Chondrocyte (in vitro differentiated cells): ENCODE data around the gene TMEM53. TPM values are rescaled to one million over a fixed set of nuclear protein-coding genes. Genes with fewer than 3 reads are reported as not detected.

Experiments
- DNase-seq: peaks from one replicate; pipeline ENCODE4 v3.0.0; 2021; ENCODE audit warnings: mixed read lengths, low spot score
- H3K27ac Mint-ChIP-seq: one replicate; pipeline ENCODE4 v1.8.0; 2021; ENCODE audit warnings: mild to moderate bottlenecking, moderate library complexity, mixed read lengths; ENCODE audit not compliant: unreplicated experiment
- H3K27me3 Mint-ChIP-seq: 2 replicates; pipeline ENCODE4 v1.8.0; 2021; ENCODE audit warnings: low read depth, mixed read lengths
- H3K36me3 Mint-ChIP-seq: 2 replicates; pipeline ENCODE4 v1.8.0; 2021; ENCODE audit warnings: low read depth, mixed read lengths
- H3K4me1 Mint-ChIP-seq: 2 replicates; pipeline ENCODE4 v1.8.0; 2021; ENCODE audit warnings: low read depth, mild to moderate bottlenecking, mixed read lengths
- H3K4me3 Mint-ChIP-seq: one replicate; pipeline ENCODE4 v1.8.0; 2021; ENCODE audit warnings: mild to moderate bottlenecking, moderate library complexity, mixed read lengths; ENCODE audit not compliant: unreplicated experiment
- H3K9me3 Mint-ChIP-seq: 2 replicates; pipeline ENCODE4 v1.8.0; 2021; ENCODE audit warnings: low read depth, mixed read lengths
- total RNA-seq: library from RNA; stranded (reverse); gene quantifications from 3 replicates; pipeline ENCODE4 v1.2.1, GENCODE V29; 2021
- TF ChIP-seq, protein P1 (sequence below): fragments of 200-600 bp; sonication (generic); IDR thresholded peaks from 2 replicates; pipeline ENCODE4 v1.5.0; 2021; ENCODE audit warnings: antibody characterized with exemption, mild to moderate bottlenecking, moderate library complexity

The TMEM53 gene
- total RNA-seq, 1 donor from 2014 or later = 5.8 TPM

DNA sequence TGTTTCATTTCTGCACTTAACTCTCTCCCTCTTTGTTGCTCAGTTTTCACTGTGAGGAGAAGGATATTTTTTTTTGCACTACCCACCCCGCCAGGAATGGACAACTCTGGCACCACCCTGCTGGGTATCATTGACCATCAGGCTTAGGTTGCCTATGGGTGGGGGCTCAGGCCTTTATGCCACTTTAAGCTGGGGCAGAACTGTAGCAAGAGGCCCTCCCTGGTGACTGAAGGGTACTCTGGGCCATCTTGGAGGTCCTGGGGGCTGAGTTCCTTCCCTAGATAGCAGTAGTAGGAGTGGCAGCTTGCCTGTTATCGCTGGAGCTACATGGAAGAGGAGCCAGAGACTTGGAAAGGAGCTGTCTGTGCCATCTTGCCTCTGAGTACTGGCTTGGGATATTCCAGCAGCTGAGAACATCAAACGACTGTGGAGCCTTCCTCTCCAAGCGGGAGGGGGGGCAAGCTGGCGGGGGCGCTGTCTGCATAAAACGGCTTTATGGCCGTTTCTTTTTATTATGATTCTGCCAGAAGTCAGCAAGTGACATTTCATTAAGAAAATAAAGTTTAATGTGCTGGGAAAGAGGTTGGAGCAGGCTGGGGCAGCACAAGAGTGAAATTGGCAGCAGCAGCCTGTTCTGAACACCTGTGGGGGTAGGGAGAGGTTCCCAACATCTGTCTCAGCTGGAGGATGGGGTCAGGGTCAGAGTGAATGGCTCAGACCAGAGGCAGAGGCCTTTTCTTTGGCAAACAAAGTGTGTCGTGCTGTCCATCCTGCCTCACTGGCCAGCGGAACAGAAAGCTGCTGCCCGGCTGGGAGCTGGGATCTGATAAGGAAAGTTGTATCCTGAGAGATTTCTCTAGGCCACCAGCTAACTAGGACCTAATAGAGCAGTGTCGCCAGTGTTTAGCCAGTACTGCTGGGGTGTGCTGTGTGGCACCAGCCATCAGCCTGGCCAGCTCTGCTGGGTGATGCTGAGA is 32.9 kb downstream of the TMEM53 start:
- no peak overlapping the region for H3K4me3 Mint-ChIP-seq
- no peaks in the 10 kb centered on the region for H3K9me3 Mint-ChIP-seq
- no peak for DNase-seq
- peaks cover 30% of the 10 kb centered on the region for H3K4me1 Mint-ChIP-seq
- TF ChIP-seq, protein P1, sequence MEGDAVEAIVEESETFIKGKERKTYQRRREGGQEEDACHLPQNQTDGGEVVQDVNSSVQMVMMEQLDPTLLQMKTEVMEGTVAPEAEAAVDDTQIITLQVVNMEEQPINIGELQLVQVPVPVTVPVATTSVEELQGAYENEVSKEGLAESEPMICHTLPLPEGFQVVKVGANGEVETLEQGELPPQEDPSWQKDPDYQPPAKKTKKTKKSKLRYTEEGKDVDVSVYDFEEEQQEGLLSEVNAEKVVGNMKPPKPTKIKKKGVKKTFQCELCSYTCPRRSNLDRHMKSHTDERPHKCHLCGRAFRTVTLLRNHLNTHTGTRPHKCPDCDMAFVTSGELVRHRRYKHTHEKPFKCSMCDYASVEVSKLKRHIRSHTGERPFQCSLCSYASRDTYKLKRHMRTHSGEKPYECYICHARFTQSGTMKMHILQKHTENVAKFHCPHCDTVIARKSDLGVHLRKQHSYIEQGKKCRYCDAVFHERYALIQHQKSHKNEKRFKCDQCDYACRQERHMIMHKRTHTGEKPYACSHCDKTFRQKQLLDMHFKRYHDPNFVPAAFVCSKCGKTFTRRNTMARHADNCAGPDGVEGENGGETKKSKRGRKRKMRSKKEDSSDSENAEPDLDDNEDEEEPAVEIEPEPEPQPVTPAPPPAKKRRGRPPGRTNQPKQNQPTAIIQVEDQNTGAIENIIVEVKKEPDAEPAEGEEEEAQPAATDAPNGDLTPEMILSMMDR = no peak
- peaks cover 29% of the 10 kb centered on the region for H3K36me3 Mint-ChIP-seq
- H3K27ac Mint-ChIP-seq = no peak overlapping the region
- H3K27me3 Mint-ChIP-seq = no peaks in the 10 kb centered on the region

DNA sequence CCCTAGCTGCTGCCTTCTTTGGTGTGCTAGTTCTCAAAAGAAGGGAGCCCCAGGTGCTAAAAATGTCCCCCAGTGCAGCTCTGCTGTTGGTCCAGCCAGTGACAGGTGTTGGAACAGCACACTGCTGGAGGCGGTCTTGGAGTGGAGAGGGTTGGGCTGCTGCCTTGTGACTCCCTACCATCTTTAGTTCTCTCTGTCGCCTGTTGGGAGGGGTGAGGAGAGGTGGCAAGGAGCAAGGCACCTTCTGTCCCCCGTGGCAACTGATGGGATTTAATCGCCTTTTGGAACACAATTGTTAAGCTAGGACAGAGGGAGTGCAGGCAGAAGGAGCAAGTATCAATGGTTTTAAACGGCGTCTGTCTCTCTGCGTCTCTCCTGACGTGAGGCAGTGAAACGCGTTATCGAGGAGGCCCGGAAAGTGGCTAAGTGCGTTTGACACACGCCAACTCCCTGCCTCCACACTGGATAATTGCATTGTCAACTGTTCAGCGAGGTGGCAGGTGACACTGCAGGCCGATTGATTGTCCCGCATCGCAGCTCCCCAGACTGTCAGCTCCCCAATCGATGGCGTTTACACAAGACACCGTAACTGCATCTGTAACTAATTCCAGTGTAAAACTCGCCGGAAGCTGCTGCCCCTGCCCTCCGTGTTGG is 34.0 kb downstream of the TMEM53 start:
- Mint-ChIP-seq H3K9me3 (no peaks in the 10 kb centered on the region), H3K36me3 (peaks cover 37% of the 10 kb centered on the region), H3K4me3 (no peak overlapping the region), H3K4me1 (peaks cover 30% of the 10 kb centered on the region), H3K27me3 (no peaks in the 10 kb centered on the region), H3K27ac (no peak overlapping the region)
- TF ChIP-seq, protein P1 = no peak
- DNase-seq = no peak

DNA sequence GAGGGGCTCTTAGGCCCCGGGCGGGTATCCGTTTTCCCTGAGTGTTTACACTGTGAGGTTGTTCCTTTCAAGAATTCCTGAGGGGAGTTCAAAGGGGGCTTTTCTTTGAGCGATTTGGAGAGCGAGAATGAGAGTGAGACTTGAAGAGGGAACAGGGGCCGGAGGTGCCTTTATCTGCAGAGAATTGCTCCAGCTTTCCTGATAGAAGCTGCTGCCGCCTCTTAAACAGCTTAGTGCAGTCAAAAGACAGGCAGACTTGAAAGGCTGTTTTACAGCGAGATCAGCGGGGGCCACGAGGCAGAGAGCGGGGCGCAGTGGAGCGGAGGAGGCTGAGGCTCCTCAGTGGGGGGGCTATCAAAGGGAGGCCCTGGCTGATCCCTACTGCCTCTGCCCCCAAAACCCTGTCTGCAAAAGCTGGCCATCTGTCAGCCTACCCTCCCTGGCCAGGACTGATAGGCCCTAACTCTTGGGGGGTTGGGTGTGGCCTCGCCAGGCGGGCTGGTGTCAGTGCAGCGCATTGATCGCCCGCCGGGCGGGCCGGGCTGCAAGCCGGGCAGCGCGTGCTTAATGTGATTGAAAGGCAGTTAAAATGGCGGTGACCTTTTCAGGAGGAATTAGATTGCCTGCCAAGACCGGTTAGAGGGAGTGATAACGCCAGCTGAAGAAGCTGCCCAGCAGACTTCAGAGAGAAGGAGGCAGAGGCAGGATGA is 36.4 kb downstream of the TMEM53 start:
- TF ChIP-seq, protein P1 = no peak
- no peak overlapping the region for H3K4me3 Mint-ChIP-seq
- no peaks in the 10 kb centered on the region for H3K27me3 Mint-ChIP-seq
- peaks cover 34% of the 10 kb centered on the region for H3K4me1 Mint-ChIP-seq
- H3K9me3 Mint-ChIP-seq = no peaks in the 10 kb centered on the region
- DNase-seq = no peak
- peaks cover 34% of the 10 kb centered on the region for H3K36me3 Mint-ChIP-seq
- H3K27ac Mint-ChIP-seq = no peak overlapping the region

DNA sequence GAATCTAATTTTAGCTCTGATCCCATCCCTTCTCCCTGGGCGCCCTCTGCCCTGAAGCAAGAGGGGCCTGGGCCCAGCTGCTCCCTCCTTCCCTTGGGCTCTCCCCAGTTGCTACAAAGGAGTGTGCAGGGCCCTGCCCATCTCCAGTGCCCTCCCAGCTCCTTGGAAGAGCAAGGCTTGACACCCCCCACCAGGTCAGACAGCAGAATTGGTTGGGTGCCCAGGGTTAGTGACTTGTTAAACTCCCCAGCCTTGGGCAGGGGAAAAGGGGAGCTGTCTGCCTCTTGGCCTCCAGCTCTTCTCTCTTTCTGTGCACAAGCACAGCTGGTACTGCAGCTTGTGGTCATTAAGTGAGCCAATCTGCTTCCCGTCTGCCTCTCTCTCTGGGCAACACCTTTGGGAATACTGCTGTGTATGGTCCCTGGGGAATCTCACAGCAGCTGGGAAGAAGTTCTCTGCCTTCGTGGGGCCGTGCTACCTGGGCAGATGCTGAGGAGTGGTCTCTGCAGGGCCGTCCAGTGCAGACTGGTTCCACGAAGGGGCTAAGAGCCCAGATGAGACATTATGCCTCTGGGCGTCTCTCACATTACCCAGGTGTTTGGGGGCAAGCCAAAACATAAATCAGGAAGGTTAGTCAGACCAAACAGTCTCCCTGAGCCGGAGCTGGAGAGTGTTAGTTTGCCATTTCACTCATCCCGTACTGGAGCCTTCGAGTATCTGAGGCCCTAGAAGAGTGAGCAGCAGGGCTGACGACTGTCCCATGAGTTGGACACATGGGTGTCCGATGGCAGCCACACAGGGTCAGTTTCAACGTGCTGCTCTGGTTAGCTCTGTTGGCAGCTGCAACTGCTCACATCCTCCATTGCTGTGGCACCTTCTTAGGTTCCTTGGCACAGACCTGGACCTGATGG is 37.3 kb downstream of the TMEM53 start:
- H3K36me3 Mint-ChIP-seq = peaks cover 30% of the 10 kb centered on the region
- H3K9me3 Mint-ChIP-seq = no peaks in the 10 kb centered on the region
- no peaks in the 10 kb centered on the region for H3K27me3 Mint-ChIP-seq
- no peak overlapping the region for H3K27ac Mint-ChIP-seq
- H3K4me1 Mint-ChIP-seq = peaks cover 29% of the 10 kb centered on the region
- no peak overlapping the region for H3K4me3 Mint-ChIP-seq
- TF ChIP-seq, protein P1 = no peak
- DNase-seq = no peak
